Measurements from ENCODE around the gene MAB21L3.

DNA sequence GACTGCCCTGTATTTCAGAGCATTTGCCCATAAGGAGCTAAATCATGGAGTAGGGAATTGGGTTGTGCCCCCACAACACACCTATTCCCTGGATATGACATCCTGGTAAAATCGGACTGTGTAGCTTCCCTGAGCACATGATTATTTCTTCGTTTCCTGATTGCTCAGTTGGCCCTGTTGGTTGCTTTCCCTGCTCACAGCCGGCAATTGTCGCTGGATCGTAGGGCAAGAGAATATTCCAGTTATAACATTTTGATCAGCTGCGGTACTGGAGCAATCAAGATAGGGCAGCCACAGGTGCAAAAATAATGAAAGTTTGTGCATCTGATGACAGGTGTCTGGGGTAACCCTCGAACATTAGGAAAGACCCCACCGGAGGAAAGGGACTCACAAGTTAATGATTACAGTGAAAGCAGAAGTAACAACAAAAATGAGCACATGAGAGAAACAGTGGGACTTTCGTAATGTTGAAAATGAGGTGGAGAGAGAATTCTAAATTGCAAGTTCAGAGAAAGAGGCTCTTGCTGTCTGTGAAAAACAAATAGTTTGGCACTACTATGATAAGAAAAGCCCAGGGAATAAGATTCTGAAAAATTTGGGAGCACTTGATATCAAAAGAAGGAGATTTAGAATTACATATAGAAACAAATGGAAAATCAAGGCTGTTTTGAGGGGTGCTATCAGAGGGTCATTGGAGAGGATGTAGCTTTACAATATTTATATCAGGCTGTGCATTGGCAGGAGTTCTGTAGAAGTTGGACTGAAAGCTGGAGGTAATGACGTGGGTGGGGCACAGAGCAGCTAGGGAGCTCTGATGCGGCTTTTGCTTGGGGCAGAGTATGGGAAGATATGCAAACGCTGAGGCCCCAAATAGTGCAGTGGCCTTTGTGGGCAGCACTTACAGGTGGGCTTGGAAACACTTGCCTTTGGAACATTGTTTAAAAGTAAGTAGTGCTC lies at the start of gene MAB21L3:
- TF ChIP-seq POLR2A (IDR thresholded peaks at IDR 0.05) = no peak
- TF ChIP-seq, protein P1, sequence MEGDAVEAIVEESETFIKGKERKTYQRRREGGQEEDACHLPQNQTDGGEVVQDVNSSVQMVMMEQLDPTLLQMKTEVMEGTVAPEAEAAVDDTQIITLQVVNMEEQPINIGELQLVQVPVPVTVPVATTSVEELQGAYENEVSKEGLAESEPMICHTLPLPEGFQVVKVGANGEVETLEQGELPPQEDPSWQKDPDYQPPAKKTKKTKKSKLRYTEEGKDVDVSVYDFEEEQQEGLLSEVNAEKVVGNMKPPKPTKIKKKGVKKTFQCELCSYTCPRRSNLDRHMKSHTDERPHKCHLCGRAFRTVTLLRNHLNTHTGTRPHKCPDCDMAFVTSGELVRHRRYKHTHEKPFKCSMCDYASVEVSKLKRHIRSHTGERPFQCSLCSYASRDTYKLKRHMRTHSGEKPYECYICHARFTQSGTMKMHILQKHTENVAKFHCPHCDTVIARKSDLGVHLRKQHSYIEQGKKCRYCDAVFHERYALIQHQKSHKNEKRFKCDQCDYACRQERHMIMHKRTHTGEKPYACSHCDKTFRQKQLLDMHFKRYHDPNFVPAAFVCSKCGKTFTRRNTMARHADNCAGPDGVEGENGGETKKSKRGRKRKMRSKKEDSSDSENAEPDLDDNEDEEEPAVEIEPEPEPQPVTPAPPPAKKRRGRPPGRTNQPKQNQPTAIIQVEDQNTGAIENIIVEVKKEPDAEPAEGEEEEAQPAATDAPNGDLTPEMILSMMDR (IDR thresholded peaks at IDR 0.05) = no peak

Data from heart left ventricle (tissue), 13 donors.